Left lung (tissue), 10 donors: ENCODE data around the gene DCHS1. TPM values are rescaled to one million over a fixed set of nuclear protein-coding genes. Genes with fewer than 3 reads are reported as not detected.
A peak's percentile ranks its signal among the peaks of the same experiment; 100 is the strongest.
"Not testable (repeated sequence)": the region's sequence is repeated elsewhere in the genome, so short reads cannot be mapped to it uniquely, and the experiment has no call there.

Experiments
- ATAC-seq: fragments of 200-7000 bp; cut with Tn5 transposase; one replicate; pipeline ENCODE4 v1.9.1; 2020; ENCODE audit warnings: moderate library complexity
- DNase-seq, 4 donors: peaks; one replicate each; pipeline ENCODE4 v3.0.0-alpha.2; 2013 to 2020
- H3K27ac ChIP-seq, 2 donors: fragments of 200-600 bp; sonication (generic) in 1 of 2; one replicate each; pipeline versions ENCODE4 v1.5.0 to v1.8.0; 2020 to 2021
- H3K27me3 ChIP-seq, 2 donors: fragments of 200-600 bp; sonication (generic) in 1 of 2; one replicate each; pipeline versions ENCODE4 v1.5.0 to v1.8.0; 2020 to 2021
- H3K36me3 ChIP-seq, 2 donors: fragments of 200-600 bp; sonication (generic) in 1 of 2; one replicate each; pipeline versions ENCODE4 v1.5.0 to v1.8.0; 2020 to 2021
- H3K4me1 ChIP-seq, 2 donors: fragments of 200-600 bp; one replicate each; pipeline ENCODE4 v1.8.0; 2021
- H3K4me3 ChIP-seq, 2 donors: fragments of 200-600 bp; sonication (generic) in 1 of 2; one replicate each; pipeline versions ENCODE4 v1.5.0 to v1.8.0; 2020 to 2021; ENCODE audit warnings: mild to moderate bottlenecking in 1 of 2
- H3K9me3 ChIP-seq, 2 donors: fragments of 200-600 bp; sonication (generic) in 1 of 2; one replicate each; pipeline versions ENCODE4 v1.5.0 to v1.8.0; 2020 to 2021
- intact Hi-C, 2 donors: fragments of 100-400 bp; cut with DNase I; formaldehyde crosslinking; loops; one replicate each; pipeline versions ENCODE4 v1.11.2 to v1.14.2; 2022
- polyA plus RNA-seq, 6 donors: library from polyadenylated mRNA; unstranded; fragments of 120-200 nt; gene quantifications; one replicate each; pipeline ENCODE4 v1.2.1, GENCODE V29; 2013; ENCODE audit not compliant: insufficient read length in 6 of 6
- total RNA-seq, 2 donors: library from RNA; stranded (reverse); fragmentation: NEBNext Ultra II Directional; extraction: Animal tissue kit (Norgen Biotek cat#: 25700); gene quantifications; one replicate each; pipeline ENCODE4 v1.2.1, GENCODE V29; 2021
- TF ChIP-seq, protein P1 (sequence below), 2 donors: fragments of 200-600 bp; sonication (generic) in 1 of 2; IDR thresholded peaks; one replicate each; pipeline versions ENCODE4 v1.5.0 to v1.8.0; 2021; ENCODE audit warnings: antibody characterized with exemption in 2 of 2
- donor health status: DM: no; HTN: yes; CAD: no.
- donor health status: DM: no; HTN: no; CAD: no.

DCHS1 gene
- total and polyA plus RNA-seq, 8 donors = 15.4 to 49.5 (median 35.9) TPM

DNA sequence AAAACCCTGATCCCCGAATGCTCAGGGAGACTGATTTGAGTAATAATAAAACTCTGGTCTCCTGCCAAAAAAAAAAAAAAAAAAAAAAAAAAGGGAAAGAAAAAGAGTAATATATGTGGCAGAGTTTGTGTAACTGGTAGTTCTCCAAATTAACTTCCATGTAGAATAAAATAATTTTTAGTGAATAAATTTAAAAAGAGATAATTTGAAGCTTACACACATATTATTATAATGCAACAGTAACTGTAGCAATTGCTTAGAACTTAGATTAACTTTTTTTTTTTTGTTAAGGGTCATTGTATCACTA, 38.6 kb upstream of the DCHS1 start:
- H3K27me3 ChIP-seq = no peaks in the 10 kb centered on the region
- intact Hi-C loops = no loop called here
- H3K4me1 ChIP-seq = peaks cover 3 to 33% of the 10 kb centered on the region in 2 donors
- TF ChIP-seq, protein P1, sequence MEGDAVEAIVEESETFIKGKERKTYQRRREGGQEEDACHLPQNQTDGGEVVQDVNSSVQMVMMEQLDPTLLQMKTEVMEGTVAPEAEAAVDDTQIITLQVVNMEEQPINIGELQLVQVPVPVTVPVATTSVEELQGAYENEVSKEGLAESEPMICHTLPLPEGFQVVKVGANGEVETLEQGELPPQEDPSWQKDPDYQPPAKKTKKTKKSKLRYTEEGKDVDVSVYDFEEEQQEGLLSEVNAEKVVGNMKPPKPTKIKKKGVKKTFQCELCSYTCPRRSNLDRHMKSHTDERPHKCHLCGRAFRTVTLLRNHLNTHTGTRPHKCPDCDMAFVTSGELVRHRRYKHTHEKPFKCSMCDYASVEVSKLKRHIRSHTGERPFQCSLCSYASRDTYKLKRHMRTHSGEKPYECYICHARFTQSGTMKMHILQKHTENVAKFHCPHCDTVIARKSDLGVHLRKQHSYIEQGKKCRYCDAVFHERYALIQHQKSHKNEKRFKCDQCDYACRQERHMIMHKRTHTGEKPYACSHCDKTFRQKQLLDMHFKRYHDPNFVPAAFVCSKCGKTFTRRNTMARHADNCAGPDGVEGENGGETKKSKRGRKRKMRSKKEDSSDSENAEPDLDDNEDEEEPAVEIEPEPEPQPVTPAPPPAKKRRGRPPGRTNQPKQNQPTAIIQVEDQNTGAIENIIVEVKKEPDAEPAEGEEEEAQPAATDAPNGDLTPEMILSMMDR (IDR thresholded peaks at IDR 0.05) = no peak
- H3K36me3 ChIP-seq = no peaks in the 10 kb centered on the region
- DNase-seq = no peak
- H3K27ac ChIP-seq = peak overlapping the region; percentile 71 to 74
- H3K9me3 ChIP-seq = no peaks in the 10 kb centered on the region
- no peak for ATAC-seq
- no peak overlapping the region for H3K4me3 ChIP-seq

DNA sequence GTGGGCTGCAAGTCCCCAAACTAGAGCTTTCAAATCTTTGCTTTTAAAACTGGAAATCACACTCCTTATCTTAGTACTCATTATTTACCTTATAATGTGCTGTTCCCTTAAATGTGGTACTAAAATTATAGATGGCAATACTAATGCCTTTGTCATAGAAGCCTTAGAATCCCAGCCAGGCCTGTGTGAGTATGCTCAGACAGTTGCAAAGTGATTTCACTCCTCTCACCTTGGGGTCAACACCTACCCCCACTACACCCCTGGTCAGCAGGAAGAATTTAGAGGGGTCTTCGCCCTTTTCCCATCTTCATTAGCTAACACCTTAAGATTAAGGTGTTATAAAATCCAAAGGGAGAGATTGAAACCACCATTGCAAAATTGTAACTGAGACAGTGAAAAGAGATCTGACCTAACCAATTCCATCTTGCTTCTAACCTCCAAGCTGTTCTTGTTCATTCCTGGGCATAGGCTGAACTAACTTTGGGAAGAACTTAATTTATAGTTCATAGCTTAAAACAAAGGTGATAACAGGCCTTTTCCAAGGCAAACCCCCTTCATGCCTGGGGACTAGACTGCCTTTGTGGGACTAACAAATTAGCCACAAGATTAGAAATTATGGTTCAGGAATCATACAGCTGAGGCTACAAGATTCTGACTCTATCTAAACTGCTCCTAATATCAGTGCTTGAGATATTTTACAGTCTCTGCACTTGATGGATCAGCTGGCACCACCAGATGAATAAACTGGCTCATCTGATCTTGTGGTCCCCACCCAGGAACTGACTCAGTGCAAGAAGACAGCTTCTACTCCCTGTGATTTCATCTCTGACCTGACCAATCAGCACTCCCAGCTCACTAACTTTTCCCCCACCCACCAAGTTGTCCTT, 38.0 kb upstream of the DCHS1 start:
- H3K27ac ChIP-seq = peak overlapping the region in 1 of 2 donors; percentile 60
- H3K4me1 ChIP-seq = peaks cover 3 to 33% of the 10 kb centered on the region in 2 donors
- TF ChIP-seq, protein P1 (IDR thresholded peaks at IDR 0.05) = no peak
- H3K27me3 ChIP-seq = no peaks in the 10 kb centered on the region
- intact Hi-C loops = no loop called here
- H3K36me3 ChIP-seq = no peaks in the 10 kb centered on the region
- peak; percentile 42 for ATAC-seq
- no peak overlapping the region for H3K4me3 ChIP-seq
- H3K9me3 ChIP-seq = no peaks in the 10 kb centered on the region
- DNase-seq = no peak

DNA sequence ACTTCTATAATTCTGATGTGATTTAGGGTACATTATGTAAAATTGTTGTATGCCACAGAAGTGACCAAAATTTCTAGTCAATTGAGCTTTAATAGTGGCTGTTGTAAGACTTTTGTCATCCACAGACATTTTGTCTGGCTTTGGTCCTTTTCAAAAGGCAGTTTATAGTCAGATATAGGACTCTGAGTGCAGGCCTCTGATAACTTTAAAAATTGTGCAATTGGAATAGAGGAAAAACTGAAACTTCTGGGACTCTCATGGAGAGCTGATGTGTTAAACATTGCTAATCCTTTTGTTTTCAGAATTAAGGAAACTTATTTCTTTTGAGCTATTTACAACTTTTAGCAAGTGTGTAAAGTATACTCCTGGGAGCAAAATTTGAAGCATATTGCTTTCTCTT, 36.5 kb upstream of the DCHS1 start:
- Histone ChIP-seq H3K27me3 (no peaks in the 10 kb centered on the region), H3K4me3 (no peak overlapping the region), H3K9me3 (no peaks in the 10 kb centered on the region), H3K36me3 (no peaks in the 10 kb centered on the region), H3K4me1 (peaks cover 3 to 33% of the 10 kb centered on the region in 2 donors), H3K27ac (no peak overlapping the region)
- TF ChIP-seq, protein P1 (IDR thresholded peaks at IDR 0.05) = no peak
- DNase-seq (no peak), ATAC-seq (no peak)
- intact Hi-C loops = no loop called here

DNA sequence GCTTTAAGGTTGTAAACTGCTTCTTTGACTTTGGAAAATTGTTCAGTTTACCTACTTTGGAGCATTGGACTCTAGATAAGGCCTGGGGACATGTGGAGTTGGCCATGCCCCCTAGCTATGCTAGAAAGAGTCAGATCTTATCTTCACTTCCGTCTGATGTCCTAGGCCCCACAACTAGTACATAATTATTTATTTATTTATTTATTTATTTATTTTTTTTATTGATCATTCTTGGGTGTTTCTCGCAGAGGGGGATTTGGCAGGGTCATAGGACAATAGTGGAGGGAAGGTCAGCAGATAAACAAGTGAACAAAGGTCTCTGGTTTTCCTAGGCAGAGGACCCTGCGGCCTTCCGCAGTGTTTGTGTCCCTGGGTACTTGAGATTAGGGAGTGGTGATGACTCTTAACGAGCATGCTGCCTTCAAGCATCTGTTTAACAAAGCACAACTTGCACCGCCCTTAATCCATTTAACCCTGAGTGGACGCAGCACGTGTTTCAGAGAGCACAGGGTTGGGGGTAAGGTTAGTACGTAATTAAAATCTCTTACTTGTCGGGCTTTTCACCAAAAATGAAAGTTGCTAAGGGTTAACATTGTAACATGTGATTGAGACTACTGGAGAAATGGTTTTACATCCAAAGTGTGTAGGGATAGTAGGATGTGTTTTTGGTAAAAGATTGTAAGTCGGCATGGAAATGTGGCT, 35.0 kb upstream of the DCHS1 start:
- intact Hi-C loops, H3K4me3 ChIP-seq, DNase-seq, H3K36me3 ChIP-seq, H3K27ac ChIP-seq, H3K9me3 ChIP-seq, H3K27me3 ChIP-seq: not testable (repeated sequence)
- H3K4me1 ChIP-seq = peaks cover under 1 to 21% of the 10 kb centered on the region in 2 donors
- peak; percentile 19 for ATAC-seq

DNA sequence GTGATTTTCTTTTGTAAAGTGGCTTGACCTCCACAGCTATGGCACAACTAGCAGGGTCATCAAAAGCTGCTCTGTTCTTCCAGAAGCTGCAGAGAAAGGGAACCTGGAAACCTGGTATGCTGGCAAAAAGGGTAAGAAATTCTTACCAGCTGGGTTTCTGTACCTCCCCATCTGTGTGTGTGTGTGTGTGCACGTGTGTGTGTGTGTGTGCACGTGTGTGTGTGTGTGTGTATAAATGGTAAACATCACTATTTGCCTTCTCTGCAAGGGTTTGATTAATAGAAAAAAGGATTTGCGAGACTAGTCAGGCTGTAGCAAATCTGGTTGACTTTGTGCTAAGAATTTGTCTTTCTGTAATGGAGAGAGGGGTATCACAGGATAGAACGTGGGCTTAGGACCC, 32.3 kb upstream of the DCHS1 start:
- DNase-seq (no peak), ATAC-seq (no peak)

More for the DNA sequence above, 32.3 kb upstream of the DCHS1 start:
- TF ChIP-seq, protein P1 (IDR thresholded peaks at IDR 0.05) = no peak
- Histone ChIP-seq H3K4me1 (peaks cover 3 to 5% of the 10 kb centered on the region in 2 donors), H3K27ac (no peak overlapping the region), H3K4me3 (no peak overlapping the region), H3K9me3 (no peaks in the 10 kb centered on the region), H3K27me3 (no peaks in the 10 kb centered on the region), H3K36me3 (no peaks in the 10 kb centered on the region)
- intact Hi-C loops = no loop called here
